Measurements from ENCODE around the gene POMGNT2.

Gene POMGNT2

GRCh38 chr3:43034200-43034599, 71.7 kb downstream of the POMGNT2 start:
- H2BK12ac ChIP-seq (ENCODE audit: low read length in 2 of 2): no peak overlapping the region
- no peak for DNase-seq
- no peak overlapping the region for H3K27ac ChIP-seq (ENCODE audit: low read length, poor library complexity, severe bottlenecking)
- H3K18ac ChIP-seq (ENCODE audit: low read depth in 1 of 2, low read length in 2 of 2): no peak overlapping the region
- H4K91ac ChIP-seq (ENCODE audit: low read length): no peak overlapping the region
- no peak overlapping the region for H2AK5ac ChIP-seq (ENCODE audit: low read length, severe bottlenecking)
- no peak overlapping the region for H2BK15ac ChIP-seq (ENCODE audit: low read depth, poor library complexity, severe bottlenecking)
- H3K79me1 ChIP-seq (replicated peaks; ENCODE audit: low read length, poor library complexity, severe bottlenecking): no peaks in the 10 kb centered on the region
- H3K4me1 ChIP-seq (ENCODE audit: control insufficient read depth, insufficient read depth, low read depth, low read length): no peaks in the 10 kb centered on the region
- H3K4ac ChIP-seq (ENCODE audit: low read depth in 1 of 2, low read length in 2 of 2): no peak overlapping the region
- H3K14ac ChIP-seq (ENCODE audit: low read length in 2 of 2): no peak overlapping the region
- no peak overlapping the region for H2BK120ac ChIP-seq (ENCODE audit: low read depth, low read length)
- no peak overlapping the region for H3K4me3 ChIP-seq (ENCODE audit: insufficient read depth in 1 of 2, low read depth in 1 of 2, low read length in 2 of 2)
- H2BK5ac ChIP-seq (ENCODE audit: low read depth, low read length, poor library complexity, severe bottlenecking): no peak overlapping the region
- no peak overlapping the region for H4K8ac ChIP-seq (ENCODE audit: low read length)
- H3K27me3 ChIP-seq (ENCODE audit: control insufficient read depth in 1 of 2, insufficient read depth in 1 of 2, low read length in 2 of 2): peaks cover 7 to 12% of the 10 kb centered on the region in 2 experiments
- WGBS: 65% methylated on average over 4 of the region's 4 CpGs
- no peak overlapping the region for H3K4me2 ChIP-seq (ENCODE audit: low read length, poor library complexity, severe bottlenecking)
- H3K9ac ChIP-seq (ENCODE audit: low read length): no peak overlapping the region
- no peaks in the 10 kb centered on the region for H3K36me3 ChIP-seq (ENCODE audit: control insufficient read depth in 1 of 2, insufficient read depth in 2 of 2, low read depth in 1 of 2, low read length in 2 of 2)
- H3K23ac ChIP-seq (ENCODE audit: low read length in 2 of 2): no peak overlapping the region
- H2AFZ ChIP-seq (ENCODE audit: low read depth, low read length): no peak overlapping the region
- H3K9me3 ChIP-seq (ENCODE audit: control insufficient read depth, low read length): no peaks in the 10 kb centered on the region

GRCh38 chr3:43032646-43033628, 72.9 kb downstream of the POMGNT2 start:
- no peak for DNase-seq
- H3K36me3 ChIP-seq (ENCODE audit: control insufficient read depth in 1 of 2, insufficient read depth in 2 of 2, low read depth in 1 of 2, low read length in 2 of 2): no peaks in the 10 kb centered on the region
- no peak overlapping the region for H3K14ac ChIP-seq (ENCODE audit: low read length in 2 of 2)
- H2AK5ac ChIP-seq (ENCODE audit: low read length, severe bottlenecking): no peak overlapping the region
- no peak overlapping the region for H3K23ac ChIP-seq (ENCODE audit: low read length in 2 of 2)
- H3K79me1 ChIP-seq (replicated peaks; ENCODE audit: low read length, poor library complexity, severe bottlenecking): no peaks in the 10 kb centered on the region
- H3K9me3 ChIP-seq (ENCODE audit: control insufficient read depth, low read length): no peaks in the 10 kb centered on the region
- no peak overlapping the region for H2BK15ac ChIP-seq (ENCODE audit: low read depth, poor library complexity, severe bottlenecking)
- peaks cover 7 to 12% of the 10 kb centered on the region in 2 experiments for H3K27me3 ChIP-seq (ENCODE audit: control insufficient read depth in 1 of 2, insufficient read depth in 1 of 2, low read length in 2 of 2)
- H3K18ac ChIP-seq (ENCODE audit: low read depth in 1 of 2, low read length in 2 of 2): no peak overlapping the region
- no peak overlapping the region for H3K4me2 ChIP-seq (ENCODE audit: low read length, poor library complexity, severe bottlenecking)
- H3K4ac ChIP-seq (ENCODE audit: low read depth in 1 of 2, low read length in 2 of 2): no peak overlapping the region
- H2BK120ac ChIP-seq (ENCODE audit: low read depth, low read length): no peak overlapping the region
- H2BK5ac ChIP-seq (ENCODE audit: low read depth, low read length, poor library complexity, severe bottlenecking): no peak overlapping the region
- H3K9ac ChIP-seq (ENCODE audit: low read length): no peak overlapping the region
- no peak overlapping the region for H3K27ac ChIP-seq (ENCODE audit: low read length, poor library complexity, severe bottlenecking)
- H4K8ac ChIP-seq (ENCODE audit: low read length): no peak overlapping the region
- no peak overlapping the region for H2AFZ ChIP-seq (ENCODE audit: low read depth, low read length)
- no peak overlapping the region for H2BK12ac ChIP-seq (ENCODE audit: low read length in 2 of 2)
- WGBS: 87% methylated on average over 22 of the region's 23 CpGs
- H3K4me1 ChIP-seq (ENCODE audit: control insufficient read depth, insufficient read depth, low read depth, low read length): no peaks in the 10 kb centered on the region
- H4K91ac ChIP-seq (ENCODE audit: low read length): no peak overlapping the region
- no peak overlapping the region for H3K4me3 ChIP-seq (ENCODE audit: insufficient read depth in 1 of 2, low read depth in 1 of 2, low read length in 2 of 2)

- Histone ChIP-seq H3K4me3 (ENCODE audit: insufficient read depth in 1 of 2, low read depth in 1 of 2, low read length in 2 of 2) (no peak overlapping the region), H2BK12ac (ENCODE audit: low read length in 2 of 2) (no peak overlapping the region), H4K91ac (ENCODE audit: low read length) (no peak overlapping the region), H3K4ac (ENCODE audit: low read depth in 1 of 2, low read length in 2 of 2) (no peak overlapping the region), H3K4me2 (ENCODE audit: low read length, poor library complexity, severe bottlenecking) (no peak overlapping the region), H2BK5ac (ENCODE audit: low read depth, low read length, poor library complexity, severe bottlenecking) (no peak overlapping the region), H3K36me3 (ENCODE audit: control insufficient read depth in 1 of 2, insufficient read depth in 2 of 2, low read depth in 1 of 2, low read length in 2 of 2) (no peaks in the 10 kb centered on the region), H2AK5ac (ENCODE audit: low read length, severe bottlenecking) (no peak overlapping the region), H3K14ac (ENCODE audit: low read length in 2 of 2) (no peak overlapping the region), H4K8ac (ENCODE audit: low read length) (no peak overlapping the region), H3K23ac (ENCODE audit: low read length in 2 of 2) (no peak overlapping the region), H3K27me3 (ENCODE audit: control insufficient read depth in 1 of 2, insufficient read depth in 1 of 2, low read length in 2 of 2) (peaks cover 7 to 10% of the 10 kb centered on the region in 2 experiments), H3K18ac (ENCODE audit: low read depth in 1 of 2, low read length in 2 of 2) (no peak overlapping the region), H3K9me3 (ENCODE audit: control insufficient read depth, low read length) (no peaks in the 10 kb centered on the region), H2AFZ (ENCODE audit: low read depth, low read length) (no peak overlapping the region), H3K27ac (ENCODE audit: low read length, poor library complexity, severe bottlenecking) (no peak overlapping the region), H2BK15ac (ENCODE audit: low read depth, poor library complexity, severe bottlenecking) (no peak overlapping the region), H3K79me1 (replicated peaks; ENCODE audit: low read length, poor library complexity, severe bottlenecking) (no peaks in the 10 kb centered on the region), H2BK120ac (ENCODE audit: low read depth, low read length) (no peak overlapping the region), H3K9ac (ENCODE audit: low read length) (no peak overlapping the region), H3K4me1 (ENCODE audit: control insufficient read depth, insufficient read depth, low read depth, low read length) (no peaks in the 10 kb centered on the region)
- 90% methylated on average over 16 of the region's 16 CpGs for WGBS
- no peak for DNase-seq
Measured at GRCh38 chr3:43031889-43032545, 73.9 kb downstream of the POMGNT2 start.

GRCh38 chr3:43031485-43031884, 74.4 kb downstream of the POMGNT2 start:
- Histone ChIP-seq H3K18ac (ENCODE audit: low read depth in 1 of 2, low read length in 2 of 2) (no peak overlapping the region), H2AFZ (ENCODE audit: low read depth, low read length) (no peak overlapping the region), H3K23ac (ENCODE audit: low read length in 2 of 2) (no peak overlapping the region), H3K4me3 (ENCODE audit: insufficient read depth in 1 of 2, low read depth in 1 of 2, low read length in 2 of 2) (no peak overlapping the region), H2BK12ac (ENCODE audit: low read length in 2 of 2) (no peak overlapping the region), H4K91ac (ENCODE audit: low read length) (no peak overlapping the region), H2AK5ac (ENCODE audit: low read length, severe bottlenecking) (no peak overlapping the region), H2BK5ac (ENCODE audit: low read depth, low read length, poor library complexity, severe bottlenecking) (no peak overlapping the region), H2BK120ac (ENCODE audit: low read depth, low read length) (no peak overlapping the region), H4K8ac (ENCODE audit: low read length) (no peak overlapping the region), H2BK15ac (ENCODE audit: low read depth, poor library complexity, severe bottlenecking) (no peak overlapping the region), H3K4me2 (ENCODE audit: low read length, poor library complexity, severe bottlenecking) (no peak overlapping the region), H3K4me1 (ENCODE audit: control insufficient read depth, insufficient read depth, low read depth, low read length) (no peaks in the 10 kb centered on the region), H3K27me3 (ENCODE audit: control insufficient read depth in 1 of 2, insufficient read depth in 1 of 2, low read length in 2 of 2) (peaks cover 3 to 5% of the 10 kb centered on the region in 2 experiments), H3K27ac (ENCODE audit: low read length, poor library complexity, severe bottlenecking) (no peak overlapping the region), H3K4ac (ENCODE audit: low read depth in 1 of 2, low read length in 2 of 2) (no peak overlapping the region), H3K79me1 (replicated peaks; ENCODE audit: low read length, poor library complexity, severe bottlenecking) (no peaks in the 10 kb centered on the region), H3K9me3 (ENCODE audit: control insufficient read depth, low read length) (no peaks in the 10 kb centered on the region), H3K9ac (ENCODE audit: low read length) (no peak overlapping the region), H3K14ac (ENCODE audit: low read length in 2 of 2) (no peak overlapping the region), H3K36me3 (ENCODE audit: control insufficient read depth in 1 of 2, insufficient read depth in 2 of 2, low read depth in 1 of 2, low read length in 2 of 2) (no peaks in the 10 kb centered on the region)
- DNase-seq: no peak
- WGBS: 56% methylated on average over 4 of the region's 4 CpGs
